Smooth muscle cell (in vitro differentiated cells): ENCODE measurements around the gene MYO18A. TPM values are rescaled to one million over a fixed set of nuclear protein-coding genes. Genes with fewer than 3 reads are reported as not detected.

Experiments
- DNase-seq: peaks from one replicate; lab custom pipeline; 2025; ENCODE audit not compliant: unreplicated experiment; lab: John Stamatoyannopoulos, UW
- H2AFZ ChIP-seq: fragments of 200-600 bp; sonication (generic); 2 replicates; pipeline ENCODE4 v1.6.0; 2016; ENCODE audit warnings: antibody characterized with exemption, low read depth, mild to moderate bottlenecking
- H3F3A ChIP-seq: fragments of 200-600 bp; sonication (generic); 2 replicates; pipeline ENCODE4 v1.6.0; 2017; ENCODE audit warnings: antibody characterized with exemption, low read depth
- H3K27ac ChIP-seq: fragments of 200-600 bp; sonication (generic); 2 replicates; pipeline ENCODE4 v1.5.1; 2016; ENCODE audit warnings: low read depth, mild to moderate bottlenecking
- H3K27me3 ChIP-seq: fragments of 200-600 bp; sonication (generic); 2 replicates; pipeline ENCODE4 v1.6.1; 2016; ENCODE audit warnings: low read depth, mild to moderate bottlenecking
- H3K36me3 ChIP-seq: fragments of 200-600 bp; sonication (generic); 2 replicates; pipeline ENCODE4 v1.5.1; 2016; ENCODE audit warnings: low read depth
- H3K4me1 ChIP-seq: fragments of 200-600 bp; sonication (generic); 2 replicates; pipeline ENCODE4 v1.5.1; 2016; ENCODE audit warnings: low read depth
- H3K4me2 ChIP-seq: fragments of 200-600 bp; sonication (generic); 2 replicates; pipeline ENCODE4 v1.6.0; 2016; ENCODE audit warnings: mild to moderate bottlenecking
- H3K4me3 ChIP-seq: fragments of 200-600 bp; sonication (generic); 2 replicates; pipeline ENCODE4 v1.5.1; 2016; ENCODE audit warnings: mild to moderate bottlenecking
- H3K79me2 ChIP-seq: fragments of 200-600 bp; sonication (generic); 2 replicates; pipeline ENCODE4 v1.6.0; 2016; ENCODE audit warnings: low read depth, mild to moderate bottlenecking
- H3K9ac ChIP-seq: fragments of 200-600 bp; sonication (generic); 2 replicates; pipeline ENCODE4 v1.6.0; 2016; ENCODE audit warnings: low read depth
- H3K9me3 ChIP-seq: fragments of 200-600 bp; sonication (generic); replicated peaks from 2 replicates; pipeline ENCODE4 v1.5.1; 2016; ENCODE audit warnings: low read depth
- H4K20me1 ChIP-seq: fragments of 200-600 bp; sonication (generic); 2 replicates; pipeline ENCODE4 v1.6.0; 2016; ENCODE audit warnings: low read depth
- CTCF ChIP-seq: fragments of 200-600 bp; sonication (generic); IDR thresholded peaks from 2 replicates; pipeline ENCODE4 v1.5.1; 2017; ENCODE audit warnings: borderline replicate concordance, mild to moderate bottlenecking, antibody characterized with exemption; ENCODE audit not compliant: insufficient read depth, poor library complexity, severe bottlenecking
- WGBS: methylation state at CpG from one replicate; pipeline ENCODE4 v1.1.7; 2016; ENCODE audit warnings: low lambda C conversion rate; 5-methylcytosine and 5-hydroxymethylcytosine counted together
- polyA plus RNA-seq: library from polyadenylated mRNA; unstranded; fragments of >200 nt; fragmentation: Nextera tagmentation; extraction: Ambion mirVana; gene quantifications from 2 replicates; pipeline ENCODE4 v1.2.1, GENCODE V29; 2016
- total RNA-seq: library from RNA; depleted of rRNA; stranded (reverse); fragments of >200 nt; gene quantifications from 2 replicates; pipeline ENCODE4 v1.2.3, GENCODE V29; 2014

The MYO18A gene
- total and polyA plus RNA-seq, 2 experiments from 2014 or later: 18.0 to 22.1 TPM

- 74% methylated on average over 11 of the region's 11 CpGs for WGBS
Measured at GRCh38 chr17:29042026-29042678, 138.0 kb downstream of the MYO18A start.

GRCh38 chr17:29041571-29041970 lies 138.6 kb downstream of the MYO18A start:
- Histone ChIP-seq H3F3A (peaks cover 7% of the 10 kb centered on the region), H2AFZ (no peak overlapping the region), H3K4me3 (no peak overlapping the region), H3K79me2 (no peaks in the 10 kb centered on the region), H3K27ac (no peak overlapping the region), H3K36me3 (no peaks in the 10 kb centered on the region), H3K27me3 (no peaks in the 10 kb centered on the region), H3K9me3 (no peaks in the 10 kb centered on the region), H3K4me2 (no peak overlapping the region), H3K9ac (no peak overlapping the region), H3K4me1 (peaks cover 40% of the 10 kb centered on the region), H4K20me1 (no peaks in the 10 kb centered on the region)
- no peak for DNase-seq
- TF ChIP-seq CTCF: no peak
- 93% methylated on average over 6 of the region's 6 CpGs for WGBS

More at GRCh38 chr17:29042026-29042678, 138.0 kb downstream of the MYO18A start:
- no peaks in the 10 kb centered on the region for H3K27me3 ChIP-seq
- no peak for DNase-seq
- H2AFZ ChIP-seq: no peak overlapping the region
- no peaks in the 10 kb centered on the region for H3K79me2 ChIP-seq
- peaks cover 7% of the 10 kb centered on the region for H3F3A ChIP-seq
- no peak for TF ChIP-seq CTCF
- peaks cover 40% of the 10 kb centered on the region for H3K4me1 ChIP-seq
- H3K27ac ChIP-seq: no peak overlapping the region
- H3K4me2 ChIP-seq: peak overlapping the region; percentile 71
- no peak overlapping the region for H3K4me3 ChIP-seq
- no peak overlapping the region for H3K9ac ChIP-seq
- no peaks in the 10 kb centered on the region for H4K20me1 ChIP-seq
- H3K36me3 ChIP-seq: no peaks in the 10 kb centered on the region
- no peaks in the 10 kb centered on the region for H3K9me3 ChIP-seq

GRCh38 chr17:29041091-29041490 lies 139.1 kb downstream of the MYO18A start:
- no peaks in the 10 kb centered on the region for H4K20me1 ChIP-seq
- no peak overlapping the region for H3K9ac ChIP-seq
- H3K27ac ChIP-seq: peak overlapping the region; percentile 70
- H3K4me2 ChIP-seq: no peak overlapping the region
- no peak for DNase-seq
- H3F3A ChIP-seq: peaks cover 7% of the 10 kb centered on the region
- no peaks in the 10 kb centered on the region for H3K27me3 ChIP-seq
- no peaks in the 10 kb centered on the region for H3K79me2 ChIP-seq
- H3K36me3 ChIP-seq: no peaks in the 10 kb centered on the region
- H3K4me1 ChIP-seq: peaks cover 40% of the 10 kb centered on the region
- TF ChIP-seq CTCF: no peak
- WGBS: 100% methylated on average over 2 of the region's 2 CpGs
- H3K9me3 ChIP-seq: no peaks in the 10 kb centered on the region
- H2AFZ ChIP-seq: no peak overlapping the region
- no peak overlapping the region for H3K4me3 ChIP-seq
